ENCODE data around the gene TNS1.

TNS1 gene

DNA sequence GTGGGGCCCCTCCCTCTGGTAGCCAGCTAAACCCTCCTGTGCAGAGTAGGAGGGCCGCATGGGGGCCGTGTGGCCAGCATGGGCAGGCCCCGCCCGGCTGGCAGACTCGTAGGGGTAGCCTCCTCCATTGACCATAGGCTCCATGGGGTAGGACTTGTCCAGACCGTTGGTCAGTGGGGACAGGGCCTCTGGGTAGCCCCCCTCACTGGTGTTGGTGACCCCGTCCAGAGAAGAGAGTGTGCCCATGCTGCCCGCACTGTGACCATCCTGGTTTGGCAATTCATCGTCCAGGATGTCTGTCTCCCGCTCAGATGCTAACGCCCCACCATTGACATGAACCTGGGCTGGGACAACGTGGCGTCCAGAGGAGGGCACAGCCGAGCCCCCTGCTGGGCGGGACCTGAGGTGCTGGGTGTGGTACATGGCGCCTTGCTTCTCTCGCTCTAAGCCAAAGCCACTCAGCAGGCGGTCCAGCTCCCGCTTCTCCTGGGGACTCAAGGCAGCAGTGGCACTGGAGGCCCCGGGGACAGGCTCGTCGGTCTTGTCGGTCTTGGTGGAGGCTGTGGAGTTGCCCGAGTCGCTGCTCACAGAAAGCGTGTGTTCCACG is 154.3 kb downstream of the TNS1 start:
- DNase-seq, result no peak

DNA sequence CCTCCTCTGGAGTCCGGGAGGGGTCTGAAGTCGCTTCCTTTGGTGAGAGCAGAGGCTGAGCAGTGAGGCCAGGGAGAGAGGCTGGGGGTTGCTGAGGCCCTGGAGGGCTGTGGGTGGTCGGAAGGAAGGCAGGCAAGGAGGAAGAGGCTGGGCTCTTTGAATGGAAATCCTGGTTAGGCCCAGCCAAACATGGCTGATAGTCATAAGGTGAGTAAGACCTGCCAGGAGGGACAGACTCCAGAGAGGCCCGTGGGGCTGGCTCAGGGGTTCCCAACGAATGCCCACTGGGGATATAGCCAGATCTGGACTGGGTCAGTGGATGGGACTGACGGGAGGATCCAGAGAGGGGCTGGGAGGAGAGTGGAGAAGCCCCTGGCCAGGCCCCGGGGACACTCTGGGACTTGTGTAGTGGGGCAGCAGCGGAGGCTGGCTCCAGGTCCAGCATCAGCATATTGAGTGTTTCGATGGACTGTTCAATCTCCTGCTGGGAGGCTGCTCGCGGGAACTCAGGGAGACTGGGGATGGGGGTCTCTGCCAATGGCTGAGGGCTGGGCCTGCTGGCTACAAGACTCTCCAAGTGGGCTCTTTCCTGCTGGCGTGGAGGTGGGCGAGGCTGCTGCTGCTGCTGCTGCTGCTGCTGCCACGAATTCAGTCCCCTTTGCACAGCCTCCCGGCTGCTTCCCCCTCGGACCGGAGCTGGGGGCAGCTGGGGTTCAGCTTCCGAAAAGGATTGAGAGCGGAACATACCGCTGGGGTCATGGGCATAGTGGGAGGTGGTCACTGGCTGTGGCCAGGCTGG is 155.0 kb downstream of the TNS1 start:
- no peak for DNase-seq

GRCh38 chr2:217847115-217847514 is 155.7 kb downstream of the TNS1 start:
- no peak for DNase-seq

- no peak for DNase-seq
Measured at GRCh38 chr2:217846321-217846743, 156.5 kb downstream of the TNS1 start.

DNA sequence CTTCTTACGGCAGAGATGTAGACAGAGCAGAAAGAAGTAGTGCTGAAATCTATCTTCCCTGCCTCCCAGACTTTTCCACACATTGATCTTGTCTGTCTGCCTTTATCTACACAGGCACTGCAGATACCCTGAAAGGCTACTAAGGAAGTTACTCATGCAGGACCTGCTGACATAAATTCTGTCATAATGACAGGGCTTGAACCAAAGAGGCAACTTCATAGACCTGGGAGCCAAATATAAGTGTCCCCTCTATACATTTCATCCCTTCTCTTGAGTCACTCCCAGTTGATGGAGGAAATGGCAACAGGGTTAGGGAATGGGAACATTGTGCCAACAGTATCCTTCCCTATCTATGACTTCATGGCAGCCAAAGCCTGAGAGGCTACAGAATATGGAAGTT is 157.5 kb downstream of the TNS1 start:
- DNase-seq, result no peak

- DNase-seq, result no peak
Measured at GRCh38 chr2:217844696-217845095, 158.1 kb downstream of the TNS1 start.

DNA sequence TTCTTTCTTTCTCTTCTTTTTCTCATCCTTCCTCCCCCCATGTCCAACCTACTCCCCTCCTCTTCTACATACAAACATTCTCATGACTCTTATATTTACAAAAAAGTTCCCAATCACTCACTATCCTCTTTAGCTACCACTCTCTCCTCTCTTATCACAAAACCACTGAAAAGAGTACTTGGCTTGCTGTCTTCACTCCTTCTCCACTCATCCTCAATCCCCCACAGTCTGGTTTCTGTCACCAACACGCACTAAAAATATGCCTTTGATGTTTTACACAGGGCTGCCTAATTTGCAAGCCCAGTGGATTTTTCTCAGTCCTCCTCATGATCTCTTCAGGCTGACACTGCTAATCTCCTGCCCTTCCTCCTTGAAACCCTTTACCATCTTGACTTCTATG is 159.5 kb downstream of the TNS1 start:
- DNase-seq, result no peak

- DNase-seq, result no peak
Measured at GRCh38 chr2:217842017-217842416, 160.8 kb downstream of the TNS1 start.

GRCh38 chr2:217840522-217840921 is 162.3 kb downstream of the TNS1 start:
- no peak for DNase-seq

DNA sequence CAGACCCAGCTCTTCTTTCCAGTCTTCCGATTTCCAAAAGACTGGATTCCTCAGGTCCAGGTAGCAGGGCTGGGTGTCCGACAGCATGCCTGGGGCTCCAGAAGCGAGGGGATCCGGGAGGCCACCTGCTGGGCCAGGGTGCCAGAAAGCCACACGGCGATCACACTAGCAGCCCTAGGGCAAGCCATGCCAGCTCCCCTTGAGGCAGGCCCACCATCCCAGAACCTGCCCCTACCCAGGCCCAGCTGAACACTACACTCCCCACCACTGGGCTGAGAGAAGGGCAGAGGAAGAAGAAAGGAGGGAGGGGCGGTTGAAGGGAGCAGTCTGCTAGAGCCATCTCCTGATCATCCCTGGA is 163.1 kb downstream of the TNS1 start:
- DNase-seq, result no peak

GRCh38 chr2:217839073-217839749 is 163.6 kb downstream of the TNS1 start:
- no peak for DNase-seq

GRCh38 chr2:217838409-217838831 is 164.4 kb downstream of the TNS1 start:
- no peak for DNase-seq

DNA sequence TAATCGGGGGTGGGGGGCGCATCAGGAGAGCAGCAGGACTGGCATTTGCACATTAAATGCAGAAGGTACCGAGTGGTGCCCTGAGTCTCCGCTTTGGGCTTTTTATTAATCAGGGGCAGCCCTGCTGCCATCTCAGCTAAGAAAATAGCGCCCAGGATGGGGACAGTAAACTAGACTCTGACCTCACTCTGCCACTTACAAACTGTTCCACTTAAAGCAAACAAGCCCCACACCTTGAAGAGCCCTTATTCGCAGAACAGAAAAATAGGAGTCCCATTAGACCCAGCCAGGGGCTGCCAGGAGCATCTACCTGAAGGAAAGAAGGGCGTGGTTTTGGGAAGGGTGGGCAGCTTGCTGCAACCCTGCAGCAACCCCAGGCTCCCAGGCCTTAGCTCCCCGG is 165.3 kb downstream of the TNS1 start:
- DNase-seq, result no peak

DNA sequence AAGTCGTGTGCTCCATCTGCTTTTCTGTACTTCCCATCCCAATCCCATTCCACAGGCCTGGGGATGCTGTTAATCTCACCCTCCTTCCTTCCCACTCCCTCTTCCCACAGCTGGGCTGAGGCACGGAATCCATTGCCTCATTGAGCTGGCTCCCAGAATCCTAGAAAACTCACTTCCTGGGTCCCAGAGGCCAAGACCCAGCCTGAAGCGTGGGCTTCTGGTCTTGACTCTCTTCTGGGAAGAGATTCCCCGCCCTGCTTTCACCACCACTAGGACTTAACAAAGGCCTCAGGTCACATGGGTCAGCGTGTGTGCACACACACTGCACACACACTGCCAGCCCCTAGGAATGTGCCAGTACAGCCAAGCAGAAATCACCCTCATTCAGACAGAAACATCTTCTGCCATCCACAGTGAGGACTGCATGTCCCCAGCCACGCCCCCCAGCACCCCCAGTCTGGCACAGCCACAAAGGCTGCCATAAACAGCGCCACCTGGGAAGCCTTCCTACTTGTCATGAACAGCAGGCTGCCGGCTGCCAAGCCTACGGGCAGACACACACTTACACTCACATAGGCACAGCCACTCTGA is 165.8 kb downstream of the TNS1 start:
- no peak for DNase-seq

GRCh38 chr2:217835931-217836891 is 166.6 kb downstream of the TNS1 start:
- no peak for DNase-seq

DNA sequence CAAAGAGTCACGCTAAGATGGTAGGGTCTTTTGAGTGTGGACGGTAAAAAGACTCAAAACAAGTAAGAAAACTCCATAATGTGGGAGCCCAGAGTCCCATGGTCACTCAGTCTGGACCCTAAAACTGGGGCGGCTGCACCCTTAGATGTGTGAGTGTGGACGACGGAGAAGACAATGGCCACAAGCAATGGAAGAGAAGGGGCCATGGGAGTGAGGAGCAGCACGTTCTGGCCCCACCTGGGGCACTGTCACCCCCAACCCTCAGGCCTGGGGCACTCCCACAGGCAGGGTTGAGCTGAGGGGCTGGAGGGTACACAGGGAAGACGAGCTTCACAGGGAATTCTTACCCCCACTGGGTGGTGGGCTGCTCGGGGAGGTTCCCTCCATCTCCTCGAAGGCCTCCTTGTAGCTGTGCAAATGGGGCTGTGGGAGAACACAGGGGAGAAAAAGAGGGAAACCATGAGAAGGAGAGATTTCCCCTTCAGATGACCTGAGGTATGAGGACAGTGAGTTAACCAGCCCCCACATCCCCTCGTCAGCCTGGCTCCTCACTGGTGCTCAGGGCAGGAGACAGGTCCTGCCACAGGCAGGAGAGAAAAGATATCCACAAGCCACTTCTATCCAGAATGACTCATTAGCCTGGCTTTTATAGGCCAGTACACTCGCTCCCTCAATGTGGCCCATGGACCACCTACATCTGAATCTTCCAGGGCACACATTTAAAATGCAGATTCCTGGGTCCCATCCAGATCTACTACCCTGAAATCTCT is 167.9 kb downstream of the TNS1 start:
- DNase-seq, result no peak

DNA sequence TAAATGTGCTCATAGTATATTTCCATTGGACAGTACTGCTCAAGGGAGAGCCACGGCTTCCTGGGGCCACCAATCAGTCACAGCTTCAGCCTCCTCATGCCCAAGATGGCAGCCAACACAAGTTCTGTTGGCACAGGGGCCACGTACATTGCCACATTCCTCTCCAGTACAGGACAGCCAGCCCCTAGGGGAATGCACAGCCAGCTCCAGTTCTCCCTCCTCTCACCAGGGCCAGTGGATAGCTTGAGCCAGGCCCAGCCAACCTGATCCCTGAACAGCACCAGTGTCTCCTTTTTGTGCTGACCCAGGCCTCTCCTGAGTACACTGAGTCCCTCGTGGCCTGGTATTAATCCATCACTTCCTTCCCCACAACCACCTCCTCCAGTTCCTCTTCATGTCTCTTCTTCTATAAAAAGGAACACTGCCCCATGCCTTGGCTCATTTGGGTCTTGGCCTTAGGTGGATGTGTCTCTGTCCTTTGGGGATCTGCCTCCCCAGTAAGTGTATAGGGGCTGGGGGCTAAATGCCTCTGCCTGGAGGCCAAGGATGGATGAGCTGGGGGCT is 168.7 kb downstream of the TNS1 start:
- DNase-seq, result no peak

DNA sequence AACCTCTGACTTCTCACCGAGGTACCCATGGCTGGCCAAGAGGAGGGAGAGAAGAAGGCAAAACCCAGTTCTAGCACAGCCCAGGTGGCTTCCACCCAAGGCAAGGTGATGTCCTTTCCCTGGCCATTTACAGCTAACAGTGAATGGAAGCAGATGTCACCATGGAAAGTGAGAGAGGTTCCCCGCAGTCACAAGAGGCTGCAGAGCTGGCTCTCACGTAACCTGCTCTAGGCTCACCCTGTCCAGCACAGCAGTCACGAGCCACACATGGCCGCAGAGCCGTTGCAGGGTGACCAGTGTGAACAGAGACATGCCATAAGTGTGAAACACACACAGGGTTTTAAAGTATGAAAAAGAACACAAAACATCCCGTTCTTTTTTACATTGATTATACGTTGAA is 169.4 kb downstream of the TNS1 start:
- DNase-seq, result no peak

GRCh38 chr2:217832987-217833386 is 169.8 kb downstream of the TNS1 start:
- DNase-seq, result no peak

- DNase-seq, result no peak
Measured at GRCh38 chr2:217832115-217832514, 170.7 kb downstream of the TNS1 start.

- DNase-seq, result no peak
Measured at GRCh38 chr2:217831306-217831705, 171.5 kb downstream of the TNS1 start.

All from right kidney (tissue), 1 donor.